ENCODE measurements around the gene FOXK2. TPM values are rescaled to one million over a fixed set of nuclear protein-coding genes. Genes with fewer than 3 reads are reported as not detected.

FOXK2 gene
- total RNA-seq, 1 experiment from 2014 or later, result 107 TPM

DNA sequence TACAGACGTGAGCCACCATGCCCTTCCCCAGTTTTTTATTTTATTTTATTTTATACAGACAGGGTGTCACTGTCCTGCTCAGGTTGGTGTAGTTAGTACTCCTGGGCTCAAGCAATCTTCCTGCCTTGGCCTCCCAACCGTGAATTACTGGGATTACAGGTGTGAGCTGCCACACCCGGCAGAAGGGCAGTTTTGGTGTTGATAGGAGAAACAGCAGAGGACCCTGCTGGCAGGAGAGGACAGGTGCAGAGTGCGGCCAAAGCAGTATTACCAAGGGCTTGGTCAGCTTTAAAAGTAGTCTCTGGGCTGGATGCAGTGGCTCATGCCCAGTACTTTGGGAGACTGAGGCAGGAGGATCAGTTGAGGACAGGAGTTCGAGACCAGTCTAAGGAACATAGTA lies 22.9 kb downstream of the FOXK2 start:
- Histone ChIP-seq H3K27ac (ENCODE audit: low read depth, low read length, poor library complexity, severe bottlenecking) (no peak overlapping the region), H3K9me3 (ENCODE audit: low read depth, low read length, poor library complexity, severe bottlenecking) (no peaks in the 10 kb centered on the region), H3K36me3 (ENCODE audit: insufficient read depth, low read length, poor library complexity, severe bottlenecking) (no peaks in the 10 kb centered on the region), H3K4me3 (ENCODE audit: low read depth, low read length, poor library complexity, severe bottlenecking) (no peak overlapping the region), H3K27me3 (replicated peaks; ENCODE audit: insufficient read depth, low read depth, low read length, poor library complexity) (no peaks in the 10 kb centered on the region), H3K4me1 (ENCODE audit: insufficient read depth, low read length, poor library complexity, severe bottlenecking) (peaks cover 9% of the 10 kb centered on the region)
- intact Hi-C loops (cut with micrococcal nuclease; ENCODE audit: unreplicated experiment), result no loop called here
- BruUV-seq (replicated peaks), result no TSS peak
- ChIA-PET POLR2A (ENCODE audit: low non-redundant PET) (no interaction called here), CTCF (no interaction called here)
- DNase-seq (ENCODE audit: low spot score), result no peak
- TF ChIP-seq, protein P1, sequence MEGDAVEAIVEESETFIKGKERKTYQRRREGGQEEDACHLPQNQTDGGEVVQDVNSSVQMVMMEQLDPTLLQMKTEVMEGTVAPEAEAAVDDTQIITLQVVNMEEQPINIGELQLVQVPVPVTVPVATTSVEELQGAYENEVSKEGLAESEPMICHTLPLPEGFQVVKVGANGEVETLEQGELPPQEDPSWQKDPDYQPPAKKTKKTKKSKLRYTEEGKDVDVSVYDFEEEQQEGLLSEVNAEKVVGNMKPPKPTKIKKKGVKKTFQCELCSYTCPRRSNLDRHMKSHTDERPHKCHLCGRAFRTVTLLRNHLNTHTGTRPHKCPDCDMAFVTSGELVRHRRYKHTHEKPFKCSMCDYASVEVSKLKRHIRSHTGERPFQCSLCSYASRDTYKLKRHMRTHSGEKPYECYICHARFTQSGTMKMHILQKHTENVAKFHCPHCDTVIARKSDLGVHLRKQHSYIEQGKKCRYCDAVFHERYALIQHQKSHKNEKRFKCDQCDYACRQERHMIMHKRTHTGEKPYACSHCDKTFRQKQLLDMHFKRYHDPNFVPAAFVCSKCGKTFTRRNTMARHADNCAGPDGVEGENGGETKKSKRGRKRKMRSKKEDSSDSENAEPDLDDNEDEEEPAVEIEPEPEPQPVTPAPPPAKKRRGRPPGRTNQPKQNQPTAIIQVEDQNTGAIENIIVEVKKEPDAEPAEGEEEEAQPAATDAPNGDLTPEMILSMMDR (conservative IDR thresholded peaks at IDR 0.05; ENCODE audit: low read depth, low read length), result no peak

DNA sequence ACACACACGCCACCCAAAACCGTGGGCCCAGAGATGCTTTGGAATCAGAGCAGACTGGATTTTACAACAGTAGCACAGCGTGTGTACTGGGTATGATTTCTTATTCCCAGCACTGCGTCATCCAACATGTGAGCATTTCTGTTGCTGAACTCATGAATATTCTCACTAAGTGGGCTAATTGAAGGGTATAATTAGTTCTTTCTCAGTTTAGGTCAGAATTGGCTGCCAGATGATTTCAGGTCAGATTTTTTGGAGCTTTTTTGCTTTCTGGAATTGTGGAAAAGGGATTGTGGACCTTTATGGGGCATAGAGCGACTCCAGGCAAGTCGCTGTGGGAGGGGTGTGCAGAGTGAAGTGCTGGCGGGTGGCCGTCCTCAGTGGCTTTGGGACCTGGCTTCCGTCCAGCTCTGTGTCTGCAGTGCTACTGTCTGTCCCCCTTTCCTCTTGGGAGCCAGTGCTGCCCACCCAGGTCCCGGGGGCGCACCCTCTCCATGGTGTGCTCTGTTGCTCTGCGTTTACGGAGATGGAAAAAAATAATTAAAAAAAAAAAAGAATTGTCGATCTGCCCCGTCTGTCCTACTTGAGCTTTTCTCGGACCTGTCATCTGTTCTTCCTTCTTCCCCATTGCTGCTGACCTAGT lies 25.0 kb downstream of the FOXK2 start:
- Histone ChIP-seq H3K27me3 (replicated peaks; ENCODE audit: insufficient read depth, low read depth, low read length, poor library complexity) (no peaks in the 10 kb centered on the region), H3K36me3 (ENCODE audit: insufficient read depth, low read length, poor library complexity, severe bottlenecking) (no peaks in the 10 kb centered on the region), H3K4me1 (ENCODE audit: insufficient read depth, low read length, poor library complexity, severe bottlenecking) (peaks cover 12% of the 10 kb centered on the region), H3K9me3 (ENCODE audit: low read depth, low read length, poor library complexity, severe bottlenecking) (no peaks in the 10 kb centered on the region), H3K4me3 (ENCODE audit: low read depth, low read length, poor library complexity, severe bottlenecking) (no peak overlapping the region), H3K27ac (ENCODE audit: low read depth, low read length, poor library complexity, severe bottlenecking) (peak overlapping the region; percentile 21)
- intact Hi-C loops (cut with micrococcal nuclease; ENCODE audit: unreplicated experiment), result no loop called here
- DNase-seq (ENCODE audit: low spot score), result peak; percentile 40
- ChIA-PET CTCF (no interaction called here), POLR2A (ENCODE audit: low non-redundant PET) (interaction anchor here (0.7 kb wide), 2 partner anchors 10 to 15 kb away, joined by 3 to 6 read pairs; no protein-coding TSS in a partner anchor)
- TF ChIP-seq, protein P1 (conservative IDR thresholded peaks at IDR 0.05; ENCODE audit: low read depth, low read length), result no peak
- TF ChIP-seq EZH2 (IDR thresholded peaks at IDR 0.05; ENCODE audit: borderline replicate concordance, low read depth, low read length, poor library complexity, severe bottlenecking), result no peak
- no TSS peak for BruUV-seq (replicated peaks)

DNA sequence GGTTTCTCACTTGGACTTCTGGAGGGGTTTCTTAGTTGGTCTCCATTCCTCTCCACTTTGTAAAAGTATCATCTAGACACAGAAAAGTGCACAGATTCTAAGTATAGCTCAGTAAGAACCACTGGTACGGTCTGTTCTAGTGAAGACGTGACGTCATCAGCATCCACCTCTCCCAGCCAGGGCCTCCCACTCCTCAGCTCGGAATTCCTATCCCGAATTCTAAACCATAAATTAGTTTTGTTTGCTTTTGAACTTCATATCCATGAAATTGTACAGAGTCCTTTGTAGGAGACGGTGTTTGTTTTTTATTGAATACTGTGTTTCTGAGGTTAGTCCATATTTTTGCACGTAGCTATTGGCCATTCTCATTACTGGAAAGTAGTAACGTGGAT lies 25.5 kb downstream of the FOXK2 start:
- Histone ChIP-seq H3K36me3 (ENCODE audit: insufficient read depth, low read length, poor library complexity, severe bottlenecking) (no peaks in the 10 kb centered on the region), H3K4me1 (ENCODE audit: insufficient read depth, low read length, poor library complexity, severe bottlenecking) (peaks cover 12% of the 10 kb centered on the region), H3K27ac (ENCODE audit: low read depth, low read length, poor library complexity, severe bottlenecking) (peak overlapping the region; percentile 21), H3K9me3 (ENCODE audit: low read depth, low read length, poor library complexity, severe bottlenecking) (no peaks in the 10 kb centered on the region), H3K27me3 (replicated peaks; ENCODE audit: insufficient read depth, low read depth, low read length, poor library complexity) (no peaks in the 10 kb centered on the region), H3K4me3 (ENCODE audit: low read depth, low read length, poor library complexity, severe bottlenecking) (no peak overlapping the region)
- no peak for DNase-seq (ENCODE audit: low spot score)
- BruUV-seq (replicated peaks), result no TSS peak
- ChIA-PET POLR2A (ENCODE audit: low non-redundant PET) (interaction anchor here (0.7 kb wide), 2 partner anchors 9 to 15 kb away, joined by 3 to 6 read pairs; no protein-coding TSS in a partner anchor), CTCF (no interaction called here)
- intact Hi-C loops (cut with micrococcal nuclease; ENCODE audit: unreplicated experiment), result no loop called here
- TF ChIP-seq EZH2 (IDR thresholded peaks at IDR 0.05; ENCODE audit: borderline replicate concordance, low read depth, low read length, poor library complexity, severe bottlenecking), result no peak
- TF ChIP-seq, protein P1 (conservative IDR thresholded peaks at IDR 0.05; ENCODE audit: low read depth, low read length), result no peak
